Pancreas (tissue), 10 donors: Measurements from ENCODE around the gene FAM81A. TPM values are rescaled to one million over a fixed set of nuclear protein-coding genes. Genes with fewer than 3 reads are reported as not detected.
A peak's percentile ranks its signal among the peaks of the same experiment; 100 is the strongest.
"Not testable (repeated sequence)": the region's sequence is repeated elsewhere in the genome, so short reads cannot be mapped to it uniquely, and the experiment has no call there.

Experiments
- ATAC-seq, 4 donors: fragments of 200-7000 bp; cut with Tn5 transposase; one replicate each; pipeline versions ENCODE4 v1.8.0 to v1.9.1; 2020; ENCODE audit warnings: mild to moderate bottlenecking in 4 of 4, moderate library complexity in 4 of 4
- DNase-seq, 6 donors: peaks; one replicate each; pipeline ENCODE4 v3.0.0-alpha.2; 2020
- FAIRE-seq: peaks from 2 replicates; lab custom pipeline; 2012; peaks lifted over from hg19 to GRCh38; lab: Jason Lieb, UNC
- H3K27ac ChIP-seq, 4 donors: fragments of 200-600 bp; sonication (generic); 1 replicate in 3 of 4; 2 replicates in 1 of 4; pipeline versions ENCODE4 v1.5.0 to v1.8.0; 2020
- H3K27me3 ChIP-seq, 4 donors: fragments of 200-600 bp; one replicate each; pipeline ENCODE4 v1.8.0; 2021
- H3K36me3 ChIP-seq, 3 donors: fragments of 200-600 bp; sonication (generic) in 1 of 3; one replicate each; pipeline versions ENCODE4 v1.5.0 to v1.8.0; 2020 to 2021
- H3K4me1 ChIP-seq, 3 donors: fragments of 200-600 bp; one replicate each; pipeline ENCODE4 v1.8.0; 2021
- H3K4me3 ChIP-seq, 4 donors: fragments of 200-600 bp; sonication (generic) in 2 of 4; one replicate each; pipeline versions ENCODE4 v1.5.0 to v1.8.0; 2020 to 2021
- H3K9me3 ChIP-seq, 4 donors: fragments of 200-600 bp; one replicate each; pipeline ENCODE4 v1.8.0; 2021
- CTCF ChIP-seq, 4 donors: fragments of 200-600 bp; sonication (generic) in 3 of 4; IDR thresholded peaks; one replicate each; pipeline versions ENCODE4 v1.5.0 to v1.8.0; 2021; ENCODE audit warnings: antibody characterized with exemption in 4 of 4
- WGBS, 2 donors: extraction: QIAGEN DNeasy Blood & Tissue Kit; methylation state at CpG; one replicate each; pipeline ENCODE4 v1.1.7; 2013; 5-methylcytosine and 5-hydroxymethylcytosine counted together
- intact Hi-C, 3 donors: fragments of 100-400 bp; cut with DNase I; formaldehyde crosslinking; loops; one replicate each; pipeline versions ENCODE4 v1.11.1 to v1.14.2; 2022
- polyA plus RNA-seq, 2 donors: library from polyadenylated mRNA; stranded (reverse); fragments of 200-250 nt; gene quantifications; one replicate each; pipeline ENCODE4 v1.2.3, GENCODE V29; 2013
- total RNA-seq, 6 donors: library from RNA; stranded (reverse); fragmentation: NEBNext Ultra II Directional in 4 of 6; extraction: Animal tissue kit (Norgen Biotek cat#: 25700) in 4 of 6; gene quantifications; one replicate each; pipeline versions ENCODE4 v1.2.1 to v1.2.4, GENCODE V29; 2021 to 2023
- donor health status: healthy with polysubstance abuse.
- donor health status: DM: no; HTN: no; CAD: no; lungs with moderate emphysema.
- donor health status: DM: no; HTN: no; CAD: no.
- donor health status: control.
- donor health status: control.
- donor health status: Bipolar disorder and iron deficiency.
- donor health status: DM: yes; HTN: yes; CAD: no.
- donor health status: DM: no; HTN: no; CAD: no.
- donor health status: DM: no; HTN: no; CAD: no.
- donor health status: DM: yes; HTN: yes; CAD: no.

Gene FAM81A
- total and polyA plus RNA-seq, 8 donors, result 0.34 to 2.2 (median 0.62) TPM

GRCh38 chr15:59396679-59397078 lies 41.3 kb upstream of the FAM81A start:
- DNase-seq, result no peak
- WGBS, 2 donors, result 35 to 37% methylated on average over 3 of the region's 3 CpGs
- H3K36me3 ChIP-seq, result no peaks in the 10 kb centered on the region
- no peaks in the 10 kb centered on the region for H3K4me1 ChIP-seq
- intact Hi-C loops, result no loop called here
- no peaks in the 10 kb centered on the region for H3K9me3 ChIP-seq
- no peak overlapping the region for H3K27ac ChIP-seq
- no peak for TF ChIP-seq CTCF (IDR thresholded peaks at IDR 0.05)
- ATAC-seq, result no peak
- no peak overlapping the region for H3K4me3 ChIP-seq
- FAIRE-seq, result no peak
- H3K27me3 ChIP-seq, result no peaks in the 10 kb centered on the region

- ATAC-seq, result no peak
- intact Hi-C loops, result no loop called here
- FAIRE-seq, result no peak
These were observed 39.8 kb upstream of the FAM81A start for GRCh38 chr15:59398220-59398619.

GRCh38 chr15:59399465-59400102 lies 38.4 kb upstream of the FAM81A start:
- WGBS, 2 donors, result 79 to 85% methylated on average over 7 of the region's 7 CpGs
- no peak for FAIRE-seq
- DNase-seq, result no peak
- Histone ChIP-seq H3K9me3 (no peaks in the 10 kb centered on the region), H3K4me3 (no peak overlapping the region), H3K27me3 (no peaks in the 10 kb centered on the region), H3K36me3 (no peaks in the 10 kb centered on the region), H3K27ac (no peak overlapping the region), H3K4me1 (no peaks in the 10 kb centered on the region)
- ATAC-seq, result peak in 2 of 4 donors; percentile 25 to 80
- intact Hi-C loops, result no loop called here
- no peak for TF ChIP-seq CTCF (IDR thresholded peaks at IDR 0.05)

More at GRCh38 chr15:59398220-59398619, 39.8 kb upstream of the FAM81A start:
- no peak for DNase-seq
- H3K27ac ChIP-seq, result no peak overlapping the region
- TF ChIP-seq CTCF (IDR thresholded peaks at IDR 0.05), result no peak
- no peaks in the 10 kb centered on the region for H3K4me1 ChIP-seq
- no peaks in the 10 kb centered on the region for H3K36me3 ChIP-seq
- H3K4me3 ChIP-seq, result no peak overlapping the region
- WGBS, 2 donors, result 73 to 78% methylated on average over 1 of the region's 1 CpG
- no peaks in the 10 kb centered on the region for H3K9me3 ChIP-seq
- H3K27me3 ChIP-seq, result no peaks in the 10 kb centered on the region

- H3K27ac ChIP-seq, result no peak overlapping the region
- H3K4me3 ChIP-seq, result no peak overlapping the region
- FAIRE-seq, result no peak
- TF ChIP-seq CTCF (IDR thresholded peaks at IDR 0.05), result no peak
- WGBS, 2 donors, result 79 to 87% methylated on average over 13 of the region's 13 CpGs
- H3K36me3 ChIP-seq, result no peaks in the 10 kb centered on the region
- no peaks in the 10 kb centered on the region for H3K9me3 ChIP-seq
- intact Hi-C loops, result no loop called here
- no peaks in the 10 kb centered on the region for H3K27me3 ChIP-seq
- ATAC-seq, result no peak
- no peaks in the 10 kb centered on the region for H3K4me1 ChIP-seq
- DNase-seq, result no peak
These were observed 37.7 kb upstream of the FAM81A start for GRCh38 chr15:59400103-59400813.

- DNase-seq, intact Hi-C loops, H3K36me3 ChIP-seq, H3K27ac ChIP-seq, H3K9me3 ChIP-seq, FAIRE-seq, H3K4me3 ChIP-seq, H3K4me1 ChIP-seq, H3K27me3 ChIP-seq: not testable (repeated sequence)
- ATAC-seq, result peak in 1 of 4 donors; percentile 27
- WGBS, 2 donors, result 74 to 80% methylated on average over 10 of the region's 10 CpGs
These were observed 36.7 kb upstream of the FAM81A start for GRCh38 chr15:59401051-59401823.
